ENCODE results near the gene C6orf47. TPM values are rescaled to one million over a fixed set of nuclear protein-coding genes. Genes with fewer than 3 reads are reported as not detected.

C6orf47 gene
- total RNA-seq, 4 donors from 2014 or later, result 24.5 to 39.6 (median 34.0) TPM

- no peaks in the 10 kb centered on the region for H3K27me3 ChIP-seq
- intact Hi-C loops (cut with DNase I), result no loop called here
- no peaks in the 10 kb centered on the region for H3K9me3 ChIP-seq
- peaks cover 0 to 1% (median under 1%) of the 10 kb centered on the region in 4 donors for H3K4me1 ChIP-seq
- no peak overlapping the region for H3K4me3 ChIP-seq
- H3K27ac ChIP-seq (replicated peaks in 1 of 4), result no peak overlapping the region
- no peak for TF ChIP-seq EP300 (IDR thresholded peaks at IDR 0.05)
- H3K36me3 ChIP-seq, result no peaks in the 10 kb centered on the region
- DNase-seq (ENCODE audit: extremely low spot score), result no peak
- WGBS, result 69% methylated on average over 8 of the region's 8 CpGs
These were observed 46.4 kb downstream of the C6orf47 start for GRCh38 chr6:31614075-31614619.

- TF ChIP-seq EP300 (IDR thresholded peaks at IDR 0.05), result no peak
- TF ChIP-seq POLR2AphosphoS5 (IDR thresholded peaks at IDR 0.05), result no peak
- TF ChIP-seq CTCF (IDR thresholded peaks at IDR 0.05), result no peak
- TF ChIP-seq POLR2A (IDR thresholded peaks at IDR 0.05; ENCODE audit: low read depth), result no peak
- Histone ChIP-seq H3K27ac (replicated peaks in 1 of 4) (no peak overlapping the region), H3K4me3 (no peak overlapping the region), H3K9me3 (no peaks in the 10 kb centered on the region), H3K27me3 (no peaks in the 10 kb centered on the region), H3K36me3 (no peaks in the 10 kb centered on the region), H3K4me1 (no peaks in the 10 kb centered on the region)
- intact Hi-C loops (cut with DNase I), result no loop called here
- no peak for DNase-seq (ENCODE audit: extremely low spot score)
- 67% methylated on average over 4 of the region's 4 CpGs for WGBS
These were observed 49.6 kb downstream of the C6orf47 start for GRCh38 chr6:31610968-31611367.

- intact Hi-C loops (cut with DNase I), result no loop called here
- TF ChIP-seq POLR2AphosphoS5 (IDR thresholded peaks at IDR 0.05) (no peak), EP300 (IDR thresholded peaks at IDR 0.05) (no peak), POLR2A (IDR thresholded peaks at IDR 0.05; ENCODE audit: low read depth) (no peak), CTCF (IDR thresholded peaks at IDR 0.05) (no peak)
- Histone ChIP-seq H3K36me3 (no peaks in the 10 kb centered on the region), H3K27ac (replicated peaks in 1 of 4) (no peak overlapping the region), H3K4me3 (no peak overlapping the region), H3K27me3 (no peaks in the 10 kb centered on the region), H3K9me3 (no peaks in the 10 kb centered on the region), H3K4me1 (no peaks in the 10 kb centered on the region)
- WGBS, result 73% methylated on average over 7 of the region's 8 CpGs
- DNase-seq (ENCODE audit: extremely low spot score), result no peak
These were observed 50.8 kb downstream of the C6orf47 start for GRCh38 chr6:31609519-31610406.

Small RNA genes within 50 kb of the gene (small RNA-seq; reads per million reads assigned to genes)
- 0 to 0.17 (median 0) reads per million in 3 donors for gene MIR4646
- 0 to 0.17 (median 0) reads per million in 3 donors for gene MIR6832
- gene RF00019, result 0 reads per million in 3 donors
- 1.2 to 3.9 (median 2.4) reads per million in 3 donors for gene SNORA38
- 0 reads per million in 3 donors for gene UQCRHP1

Other genes starting within 250 kb of the C6orf47 start
- gene MICB, start 162.6 kb downstream of the C6orf47 start, total RNA-seq, result 1 to 10 TPM in 2 of 4 donors, under 1 TPM in 2; 0.46 to 2.9 (median 1.7) TPM
- gene MCCD1, start 131.8 kb downstream of the C6orf47 start, total RNA-seq, result not detected
- gene DDX39B, start 118.8 kb downstream of the C6orf47 start, total RNA-seq, result 100 to 1,000 TPM; 186 to 257 (median 213) TPM
- gene ATP6V1G2, start 114.2 kb downstream of the C6orf47 start, total RNA-seq, result 1 to 10 TPM; 2.0 to 5.0 (median 2.2) TPM
- gene NFKBIL1, start 113.2 kb downstream of the C6orf47 start, total RNA-seq, result 10 to 100 TPM; 24.4 to 42.6 (median 29.6) TPM
- gene LTA, start 88.5 kb downstream of the C6orf47 start, total RNA-seq, result not detected
- 1 to 10 TPM in 1 of 4 donors, under 1 TPM in 1, not detected in 2; 0.17 to 1.5 TPM for gene TNF, start 85.2 kb downstream of the C6orf47 start, total RNA-seq
- 1 to 10 TPM in 1 of 4 donors, under 1 TPM in 1, not detected in 2; 0.57 to 1.5 TPM for gene LTB, start 78.4 kb downstream of the C6orf47 start, total RNA-seq
- gene LST1, start 74.5 kb downstream of the C6orf47 start, total RNA-seq, result 1 to 10 TPM; 1.9 to 9.3 (median 6.8) TPM
- not detected for gene NCR3, start 67.8 kb downstream of the C6orf47 start, total RNA-seq
- 10 to 100 TPM in 3 of 4 donors, 1 to 10 TPM in 1; 9.4 to 41.9 (median 14.4) TPM for gene AIF1, start 45.5 kb downstream of the C6orf47 start, total RNA-seq
- 100 to 1,000 TPM in 2 of 4 donors, 10 to 100 TPM in 2; 68.8 to 138 (median 89.2) TPM for gene PRRC2A, start 40.1 kb downstream of the C6orf47 start, total RNA-seq
- 100 to 1,000 TPM; 173 to 283 (median 217) TPM for gene BAG6, start 8.1 kb downstream of the C6orf47 start, total RNA-seq
- gene APOM, start 4.9 kb downstream of the C6orf47 start, total RNA-seq, result 1 to 10 TPM; 1.5 to 3.3 (median 2.0) TPM
- 10 to 100 TPM; 15.8 to 21.0 (median 19.4) TPM for gene GPANK1, start 4.2 kb upstream of the C6orf47 start, total RNA-seq
- gene CSNK2B, start 5.3 kb upstream of the C6orf47 start, total RNA-seq, result 100 to 1,000 TPM; 132 to 188 (median 153) TPM
- gene LY6G5B, start 9.2 kb upstream of the C6orf47 start, total RNA-seq, result 1 to 10 TPM; 2.9 to 4.0 (median 3.2) TPM
- 1 to 10 TPM in 2 of 4 donors, not detected in 2; 2.0 to 2.9 TPM for gene LY6G5C, start 20.3 kb upstream of the C6orf47 start, total RNA-seq
- 10 to 100 TPM; 44.9 to 57.9 (median 52.8) TPM for gene ABHD16A, start 42.5 kb upstream of the C6orf47 start, total RNA-seq
- gene LY6G6F, start 46.1 kb upstream of the C6orf47 start, total RNA-seq, result not detected
- gene LY6G6D, start 54.6 kb upstream of the C6orf47 start, total RNA-seq, result not detected
- gene LY6G6C, start 61.0 kb upstream of the C6orf47 start, total RNA-seq, result not detected
- gene MPIG6B, start 62.6 kb upstream of the C6orf47 start, total RNA-seq, result not detected
- gene DDAH2, start 68.5 kb upstream of the C6orf47 start, total RNA-seq, result 100 to 1,000 TPM in 2 of 4 donors, 10 to 100 TPM in 2; 78.1 to 119 (median 100) TPM
- 100 to 1,000 TPM; 208 to 379 (median 290) TPM for gene CLIC1, start 75.8 kb upstream of the C6orf47 start, total RNA-seq
- gene MSH5, start 79.2 kb upstream of the C6orf47 start, total RNA-seq, result 1 to 10 TPM; 4.0 to 6.4 (median 4.5) TPM
- gene SAPCD1, start 101.9 kb upstream of the C6orf47 start, total RNA-seq, result under 1 TPM in 1 of 4 donors, not detected in 3; 0.83 TPM
- gene VWA7, start 116.5 kb upstream of the C6orf47 start, total RNA-seq, result under 1 TPM in 3 of 4 donors, not detected in 1; 0.40 to 0.50 (median 0.45) TPM
- 10 to 100 TPM; 25.0 to 53.2 (median 34.8) TPM for gene VARS1, start 135.0 kb upstream of the C6orf47 start, total RNA-seq
- gene LSM2, start 146.2 kb upstream of the C6orf47 start, total RNA-seq, result 10 to 100 TPM; 24.2 to 41.5 (median 32.9) TPM
- gene HSPA1L, start 154.5 kb upstream of the C6orf47 start, total RNA-seq, result 1 to 10 TPM; 1.2 to 3.7 (median 2.6) TPM
- 100 to 1,000 TPM; 235 to 451 (median 370) TPM for gene HSPA1A, start 154.8 kb upstream of the C6orf47 start, total RNA-seq
- 100 to 1,000 TPM; 120 to 315 (median 274) TPM for gene HSPA1B, start 167.0 kb upstream of the C6orf47 start, total RNA-seq
- gene NEU1, start 202.0 kb upstream of the C6orf47 start, total RNA-seq, result 10 to 100 TPM; 24.9 to 39.6 (median 34.9) TPM
- under 1 TPM in 2 of 4 donors, not detected in 2; 0.19 to 0.80 TPM for gene SLC44A4, start 218.2 kb upstream of the C6orf47 start, total RNA-seq
- 10 to 100 TPM; 25.7 to 48.4 (median 38.1) TPM for gene EHMT2, start 236.9 kb upstream of the C6orf47 start, total RNA-seq
- gene ZBTB12, start 241.3 kb upstream of the C6orf47 start, total RNA-seq, result 1 to 10 TPM in 3 of 4 donors, under 1 TPM in 1; 0.66 to 2.5 (median 1.6) TPM

Data from esophagus muscularis mucosa (tissue), 4 donors.